ENCODE results near the gene SLC24A3. TPM values are rescaled to one million over a fixed set of nuclear protein-coding genes. Genes with fewer than 3 reads are reported as not detected.
A peak's percentile ranks its signal among the peaks of the same experiment; 100 is the strongest.

The SLC24A3 gene
- total RNA-seq, 1 donor from 2014 or later: 0.21 TPM

GRCh38 chr20:19423097-19423899 is 210.9 kb downstream of the SLC24A3 start:
- Mint-ChIP-seq H3K4me1 (peaks cover 14% of the 10 kb centered on the region), H3K9me3 (peaks cover 2% of the 10 kb centered on the region), H3K36me3 (no peaks in the 10 kb centered on the region), H3K27ac (peak overlapping the region; percentile 40), H3K4me3 (no peak overlapping the region), H3K27me3 (ENCODE audit: insufficient read depth, low read depth) (peaks cover 6% of the 10 kb centered on the region)
- H3K4me1 ChIP-seq: peaks cover 28% of the 10 kb centered on the region
- no peak overlapping the region for H3K4me3 ChIP-seq
- H3K36me3 ChIP-seq: no peaks in the 10 kb centered on the region
- H3K9me3 ChIP-seq (ENCODE audit: low read depth): no peaks in the 10 kb centered on the region
- H2AFZ ChIP-seq (replicated peaks): peak overlapping the region; percentile 97
- no peaks in the 10 kb centered on the region for H3K27me3 ChIP-seq
- peak overlapping the region; percentile 57 for H3K4me2 ChIP-seq
- H4K20me1 ChIP-seq (ENCODE audit: low read depth): no peaks in the 10 kb centered on the region
- DNase-seq (ENCODE audit: low spot score): peak; percentile 13
- H3K79me2 ChIP-seq (ENCODE audit: low read depth): no peaks in the 10 kb centered on the region
- peaks cover 18% of the 10 kb centered on the region for H3F3A ChIP-seq (ENCODE audit: low read depth)
- H3K9ac ChIP-seq: no peak overlapping the region
- peak overlapping the region; percentile 85 for H3K27ac ChIP-seq
- TF ChIP-seq EZH2 (IDR thresholded peaks at IDR 0.05): no peak
- no peak for TF ChIP-seq EZH2phosphoT487 (IDR thresholded peaks at IDR 0.05)
- TF ChIP-seq, protein P1, sequence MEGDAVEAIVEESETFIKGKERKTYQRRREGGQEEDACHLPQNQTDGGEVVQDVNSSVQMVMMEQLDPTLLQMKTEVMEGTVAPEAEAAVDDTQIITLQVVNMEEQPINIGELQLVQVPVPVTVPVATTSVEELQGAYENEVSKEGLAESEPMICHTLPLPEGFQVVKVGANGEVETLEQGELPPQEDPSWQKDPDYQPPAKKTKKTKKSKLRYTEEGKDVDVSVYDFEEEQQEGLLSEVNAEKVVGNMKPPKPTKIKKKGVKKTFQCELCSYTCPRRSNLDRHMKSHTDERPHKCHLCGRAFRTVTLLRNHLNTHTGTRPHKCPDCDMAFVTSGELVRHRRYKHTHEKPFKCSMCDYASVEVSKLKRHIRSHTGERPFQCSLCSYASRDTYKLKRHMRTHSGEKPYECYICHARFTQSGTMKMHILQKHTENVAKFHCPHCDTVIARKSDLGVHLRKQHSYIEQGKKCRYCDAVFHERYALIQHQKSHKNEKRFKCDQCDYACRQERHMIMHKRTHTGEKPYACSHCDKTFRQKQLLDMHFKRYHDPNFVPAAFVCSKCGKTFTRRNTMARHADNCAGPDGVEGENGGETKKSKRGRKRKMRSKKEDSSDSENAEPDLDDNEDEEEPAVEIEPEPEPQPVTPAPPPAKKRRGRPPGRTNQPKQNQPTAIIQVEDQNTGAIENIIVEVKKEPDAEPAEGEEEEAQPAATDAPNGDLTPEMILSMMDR (IDR thresholded peaks at IDR 0.05): no peak

- Histone ChIP-seq H3K79me2 (ENCODE audit: low read depth) (no peaks in the 10 kb centered on the region), H3K4me2 (peak overlapping the region; percentile 57), H3K36me3 (no peaks in the 10 kb centered on the region), H3K9ac (no peak overlapping the region), H3K27ac (no peak overlapping the region), H3K4me3 (no peak overlapping the region), H4K20me1 (ENCODE audit: low read depth) (no peaks in the 10 kb centered on the region), H3K9me3 (ENCODE audit: low read depth) (no peaks in the 10 kb centered on the region), H3K27me3 (no peaks in the 10 kb centered on the region), H3F3A (ENCODE audit: low read depth) (peaks cover 18% of the 10 kb centered on the region), H3K4me1 (peaks cover 28% of the 10 kb centered on the region), H2AFZ (replicated peaks) (peak overlapping the region; percentile 97)
- Mint-ChIP-seq H3K36me3 (no peaks in the 10 kb centered on the region), H3K4me3 (no peak overlapping the region), H3K27me3 (ENCODE audit: insufficient read depth, low read depth) (peaks cover 6% of the 10 kb centered on the region), H3K4me1 (peaks cover 14% of the 10 kb centered on the region), H3K27ac (no peak overlapping the region), H3K9me3 (peaks cover 2% of the 10 kb centered on the region)
- TF ChIP-seq, protein P1 (IDR thresholded peaks at IDR 0.05): no peak
- TF ChIP-seq EZH2 (IDR thresholded peaks at IDR 0.05): no peak
- TF ChIP-seq EZH2phosphoT487 (IDR thresholded peaks at IDR 0.05): no peak
- DNase-seq (ENCODE audit: low spot score): no peak
These were observed 211.6 kb downstream of the SLC24A3 start for GRCh38 chr20:19423900-19424620.

GRCh38 chr20:19426356-19426755 is 213.9 kb downstream of the SLC24A3 start:
- Mint-ChIP-seq H3K9me3 (peaks cover 2% of the 10 kb centered on the region), H3K27ac (peak overlapping the region; percentile 44), H3K4me3 (no peak overlapping the region), H3K4me1 (peaks cover 14% of the 10 kb centered on the region), H3K36me3 (no peaks in the 10 kb centered on the region), H3K27me3 (ENCODE audit: insufficient read depth, low read depth) (peaks cover 5% of the 10 kb centered on the region)
- Histone ChIP-seq H2AFZ (replicated peaks) (no peak overlapping the region), H4K20me1 (ENCODE audit: low read depth) (no peaks in the 10 kb centered on the region), H3K9me3 (ENCODE audit: low read depth) (no peaks in the 10 kb centered on the region), H3F3A (ENCODE audit: low read depth) (peaks cover 18% of the 10 kb centered on the region), H3K4me2 (no peak overlapping the region), H3K27ac (no peak overlapping the region), H3K4me3 (no peak overlapping the region), H3K4me1 (peaks cover 36% of the 10 kb centered on the region), H3K36me3 (no peaks in the 10 kb centered on the region), H3K79me2 (ENCODE audit: low read depth) (no peaks in the 10 kb centered on the region), H3K27me3 (no peaks in the 10 kb centered on the region), H3K9ac (no peak overlapping the region)
- no peak for DNase-seq (ENCODE audit: low spot score)
- TF ChIP-seq EZH2phosphoT487 (IDR thresholded peaks at IDR 0.05) (no peak), EZH2 (IDR thresholded peaks at IDR 0.05) (no peak)
- TF ChIP-seq, protein P1 (IDR thresholded peaks at IDR 0.05): no peak
